GM18511 (cell line): ENCODE measurements around the gene CDH23.

Experiments used
- ATAC-seq: cut with Tn5 transposase; IDR thresholded peaks from one replicate; pipeline ENCODE4 v1.9.1; 2021; ENCODE audit warnings: mild to moderate bottlenecking, moderate library complexity; ENCODE audit not compliant: unreplicated experiment

CDH23 gene

DNA sequence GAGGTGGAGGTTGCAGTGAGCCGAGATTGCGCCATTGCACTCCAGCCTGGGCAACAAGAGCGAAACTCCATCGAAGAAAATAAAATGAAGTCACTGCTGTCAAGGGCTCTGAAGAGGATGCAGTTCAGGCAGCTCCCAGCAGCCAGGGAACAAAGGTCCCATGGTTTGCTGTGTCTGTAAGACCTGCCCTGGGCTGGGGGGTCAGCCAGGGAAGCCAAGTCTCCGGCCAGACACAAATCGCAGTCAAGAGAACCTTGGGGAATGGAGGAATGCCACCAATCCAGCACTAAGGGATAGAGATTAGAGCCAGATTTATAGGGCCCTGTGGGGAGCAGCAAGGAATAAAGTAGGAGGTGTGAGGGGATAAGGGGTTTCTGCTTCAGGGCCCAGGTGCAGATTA lies 405.5 kb downstream of the CDH23 start:
- ATAC-seq = no peak

DNA sequence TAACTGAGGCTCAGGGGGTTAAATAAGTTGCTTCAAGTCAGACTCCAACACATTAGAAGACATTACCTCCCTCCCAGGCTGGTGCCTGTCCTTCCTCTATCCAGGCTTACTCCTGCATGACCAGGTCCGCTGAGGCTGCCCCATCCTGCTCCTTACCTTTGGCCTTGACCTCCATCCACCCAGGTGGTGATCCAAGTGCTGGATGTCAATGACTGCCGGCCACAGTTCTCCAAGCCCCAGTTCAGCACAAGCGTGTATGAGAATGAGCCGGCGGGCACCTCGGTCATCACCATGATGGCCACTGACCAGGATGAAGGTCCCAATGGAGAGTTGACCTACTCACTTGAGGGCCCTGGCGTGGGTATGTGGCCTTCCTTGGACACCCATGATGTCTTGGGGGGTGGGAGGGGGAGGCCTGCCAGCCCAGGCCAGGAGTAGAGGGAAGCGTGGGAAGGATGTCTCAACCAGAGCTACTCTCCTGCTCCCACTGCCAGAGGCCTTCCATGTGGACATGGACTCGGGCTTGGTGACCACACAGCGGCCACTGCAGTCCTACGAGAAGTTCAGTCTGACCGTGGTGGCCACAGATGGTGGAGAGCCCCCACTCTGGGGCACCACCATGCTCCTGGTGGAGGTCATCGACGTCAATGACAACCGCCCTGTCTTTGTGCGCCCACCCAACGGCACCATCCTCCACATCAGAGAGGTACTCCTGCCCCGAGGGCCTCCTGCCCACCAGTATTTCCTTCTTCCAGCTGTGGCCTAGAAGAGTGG lies 406.2 kb downstream of the CDH23 start:
- ATAC-seq = no peak

DNA sequence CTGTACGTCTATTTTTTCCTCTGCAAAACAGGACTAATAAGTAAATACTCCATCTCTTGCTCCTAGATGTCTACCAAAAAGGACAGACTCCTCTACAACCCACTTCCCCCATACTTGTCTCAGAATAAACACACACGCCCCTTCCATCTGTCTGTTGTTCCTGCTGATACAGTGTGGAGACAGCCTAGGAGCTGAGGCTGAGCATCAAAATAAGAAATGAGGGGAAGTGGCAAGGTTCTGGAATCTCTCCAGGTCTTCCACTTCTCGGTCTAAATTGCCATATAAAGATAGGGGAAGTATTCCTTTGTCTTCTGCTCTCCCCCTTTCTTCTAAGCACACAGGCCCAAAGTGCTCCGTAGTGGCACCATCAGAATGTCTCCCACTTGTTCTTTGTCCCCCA lies 407.4 kb downstream of the CDH23 start:
- ATAC-seq = no peak

DNA sequence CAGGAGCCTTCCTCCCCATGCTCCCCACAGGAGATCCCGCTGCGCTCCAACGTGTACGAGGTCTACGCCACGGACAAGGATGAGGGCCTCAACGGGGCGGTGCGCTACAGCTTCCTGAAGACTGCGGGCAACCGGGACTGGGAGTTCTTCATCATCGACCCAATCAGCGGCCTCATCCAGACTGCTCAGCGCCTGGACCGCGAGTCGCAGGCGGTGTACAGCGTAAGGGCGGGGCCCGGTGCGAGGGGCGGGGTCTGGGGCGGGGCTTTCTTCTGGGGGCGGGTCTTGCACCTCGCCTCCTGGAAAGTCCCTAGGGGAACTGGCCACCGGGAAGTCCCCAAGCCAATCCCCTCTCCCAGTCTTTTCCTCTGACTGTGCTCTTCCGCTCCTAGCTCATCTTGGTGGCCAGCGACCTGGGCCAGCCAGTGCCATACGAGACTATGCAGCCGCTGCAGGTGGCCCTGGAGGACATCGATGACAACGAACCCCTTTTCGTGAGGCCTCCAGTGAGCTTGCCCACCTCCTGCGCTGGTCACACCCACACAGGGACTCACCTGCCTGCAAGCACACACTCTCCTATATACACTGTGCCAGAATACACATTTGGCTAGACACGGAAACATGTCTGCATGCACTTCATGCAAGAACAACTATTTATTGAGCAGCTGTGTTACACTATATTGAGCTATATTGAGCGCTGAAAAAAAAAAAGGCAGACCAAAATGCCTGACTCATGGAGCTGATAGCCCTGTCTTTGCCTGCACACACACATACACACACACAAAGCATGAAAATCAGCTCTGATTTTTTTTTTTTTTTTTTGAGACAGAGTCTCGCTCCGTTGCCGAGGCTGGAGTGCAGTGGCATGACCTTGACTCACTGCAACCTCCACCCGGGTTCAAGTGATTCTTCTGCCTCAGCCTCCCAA lies 409.3 kb downstream of the CDH23 start:
- no peak for ATAC-seq

DNA sequence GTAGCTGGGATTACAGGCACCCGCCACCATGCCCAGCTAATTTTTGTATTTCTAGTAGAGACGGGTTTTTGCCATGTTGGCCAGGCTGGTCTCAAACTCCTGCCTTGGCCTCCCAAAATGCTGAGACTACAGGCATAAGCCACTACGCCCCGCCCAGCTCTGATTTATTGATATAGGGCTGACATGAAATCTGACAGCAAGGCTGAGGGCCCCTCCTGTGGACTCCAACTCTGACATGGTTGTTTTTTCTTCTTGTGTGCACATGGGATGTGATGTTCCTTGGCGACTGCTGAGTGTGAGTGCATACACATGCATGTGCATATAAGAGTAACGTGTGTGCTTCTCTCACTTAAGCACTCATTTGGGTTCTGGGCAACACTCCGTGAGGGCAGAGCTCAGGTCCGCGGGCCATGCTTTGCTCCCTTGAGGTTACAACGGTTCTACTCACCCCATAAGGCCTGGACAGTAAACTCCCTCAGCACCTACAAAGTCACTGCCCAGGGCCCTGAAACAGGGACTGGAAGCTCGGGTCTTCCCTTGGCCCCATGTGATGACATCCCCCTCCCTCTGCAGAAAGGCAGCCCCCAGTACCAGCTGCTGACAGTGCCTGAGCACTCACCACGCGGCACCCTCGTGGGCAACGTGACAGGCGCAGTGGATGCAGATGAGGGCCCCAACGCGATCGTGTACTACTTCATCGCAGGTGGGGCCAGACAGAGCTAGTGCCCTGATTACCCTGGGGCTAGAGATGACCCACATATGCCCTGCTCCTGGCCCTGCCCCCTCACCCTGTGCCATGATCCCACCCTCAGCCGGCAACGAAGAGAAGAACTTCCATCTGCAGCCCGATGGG lies 410.2 kb downstream of the CDH23 start:
- ATAC-seq = no peak

DNA sequence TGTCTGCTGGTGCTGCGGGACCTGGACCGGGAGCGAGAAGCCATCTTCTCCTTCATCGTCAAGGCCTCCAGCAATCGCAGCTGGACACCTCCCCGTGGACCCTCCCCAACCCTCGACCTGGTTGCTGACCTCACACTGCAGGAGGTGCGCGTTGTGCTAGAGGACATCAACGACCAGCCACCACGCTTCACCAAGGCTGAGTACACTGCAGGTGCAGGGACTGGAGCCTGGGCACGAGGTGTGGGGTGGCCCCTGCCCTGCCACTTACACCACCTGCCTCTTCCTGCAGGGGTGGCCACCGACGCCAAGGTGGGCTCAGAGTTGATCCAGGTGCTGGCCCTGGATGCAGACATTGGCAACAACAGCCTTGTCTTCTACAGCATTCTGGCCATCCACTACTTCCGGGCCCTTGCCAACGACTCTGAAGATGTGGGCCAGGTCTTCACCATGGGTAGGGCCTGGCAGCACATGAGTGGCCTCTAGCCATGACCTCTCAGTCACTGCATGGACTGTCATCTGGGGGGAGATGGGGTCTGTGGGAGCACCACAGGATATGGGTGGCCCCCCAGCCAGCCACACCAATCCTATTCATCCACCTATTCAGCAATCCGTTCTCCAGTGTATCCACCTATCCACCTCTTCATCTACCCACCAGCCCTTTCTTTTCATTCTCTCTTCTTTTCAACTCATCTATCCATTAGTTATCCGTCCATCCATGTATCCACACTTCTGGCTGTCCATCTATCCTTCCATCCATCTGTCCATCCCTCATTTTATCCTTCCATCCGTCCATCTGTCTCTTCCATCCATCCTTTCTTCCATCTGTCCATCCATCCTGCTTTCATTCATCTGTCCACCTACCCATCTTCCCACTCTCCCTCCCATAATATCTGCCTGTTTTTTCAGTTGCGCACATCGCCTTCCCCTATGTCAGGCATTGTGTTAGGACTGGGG lies 411.1 kb downstream of the CDH23 start:
- no peak for ATAC-seq

DNA sequence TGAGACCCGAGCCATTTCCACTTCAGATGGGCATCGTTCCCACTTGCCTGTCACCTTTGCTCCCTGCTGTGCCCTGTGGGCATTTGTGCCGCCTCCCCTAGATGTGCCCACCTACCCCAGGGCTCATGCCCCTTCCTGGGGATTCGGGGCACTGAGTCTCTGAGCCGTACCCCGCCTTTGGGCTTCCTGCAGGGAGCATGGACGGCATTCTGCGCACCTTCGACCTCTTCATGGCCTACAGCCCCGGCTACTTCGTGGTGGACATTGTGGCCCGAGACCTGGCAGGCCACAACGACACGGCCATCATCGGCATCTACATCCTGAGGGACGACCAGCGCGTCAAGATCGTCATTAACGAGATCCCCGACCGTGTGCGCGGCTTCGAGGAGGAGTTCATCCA lies 412.9 kb downstream of the CDH23 start:
- no peak for ATAC-seq

DNA sequence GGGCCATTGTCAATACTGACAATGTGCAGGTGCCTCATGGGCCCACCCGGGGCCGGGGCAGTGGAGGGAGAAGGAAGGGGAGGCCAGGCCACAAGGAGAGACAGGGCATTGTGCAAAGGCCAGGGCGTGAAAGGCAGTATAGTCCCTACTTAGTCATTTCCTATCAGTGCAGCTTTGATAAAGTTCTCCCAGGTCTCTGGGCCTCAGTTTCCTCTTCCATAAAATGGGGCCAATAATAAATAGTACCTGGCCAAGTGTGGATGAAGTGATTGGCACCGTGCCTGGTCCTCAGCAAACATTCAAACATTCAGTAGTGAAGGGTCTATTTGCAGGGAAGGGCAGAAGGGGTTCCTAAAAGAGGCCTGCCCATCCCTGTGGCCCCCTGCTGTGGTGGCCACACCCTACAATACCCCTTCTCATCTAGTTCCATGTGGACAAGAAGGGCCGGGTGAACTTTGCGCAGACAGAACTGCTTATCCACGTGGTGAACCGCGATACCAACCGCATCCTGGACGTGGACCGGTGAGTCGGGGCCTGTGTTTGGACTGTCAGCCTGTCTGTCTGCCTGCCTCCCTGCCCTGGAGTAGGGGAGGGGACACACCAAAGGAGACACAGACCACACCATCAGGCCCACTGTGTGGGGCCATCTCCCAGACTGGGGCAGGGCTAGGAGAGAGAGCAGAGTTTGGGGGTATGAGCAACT lies 413.5 kb downstream of the CDH23 start:
- no peak for ATAC-seq

DNA sequence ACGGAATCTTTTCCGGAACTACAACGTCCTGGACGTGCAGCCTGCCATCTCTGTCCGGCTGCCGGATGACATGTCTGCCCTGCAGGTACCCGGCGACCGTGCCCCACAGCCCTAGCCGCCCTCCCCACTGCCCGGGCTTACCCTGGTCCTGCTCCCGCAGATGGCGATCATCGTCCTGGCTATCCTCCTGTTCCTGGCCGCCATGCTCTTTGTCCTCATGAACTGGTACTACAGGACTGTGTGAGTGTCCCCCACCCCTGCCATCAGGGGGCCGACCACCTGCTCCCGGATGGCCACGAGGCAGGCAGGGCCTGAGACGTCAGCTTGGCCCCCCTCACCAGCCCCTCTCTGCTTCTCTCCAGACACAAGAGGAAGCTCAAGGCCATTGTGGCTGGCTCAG lies 414.6 kb downstream of the CDH23 start:
- ATAC-seq = no peak

DNA sequence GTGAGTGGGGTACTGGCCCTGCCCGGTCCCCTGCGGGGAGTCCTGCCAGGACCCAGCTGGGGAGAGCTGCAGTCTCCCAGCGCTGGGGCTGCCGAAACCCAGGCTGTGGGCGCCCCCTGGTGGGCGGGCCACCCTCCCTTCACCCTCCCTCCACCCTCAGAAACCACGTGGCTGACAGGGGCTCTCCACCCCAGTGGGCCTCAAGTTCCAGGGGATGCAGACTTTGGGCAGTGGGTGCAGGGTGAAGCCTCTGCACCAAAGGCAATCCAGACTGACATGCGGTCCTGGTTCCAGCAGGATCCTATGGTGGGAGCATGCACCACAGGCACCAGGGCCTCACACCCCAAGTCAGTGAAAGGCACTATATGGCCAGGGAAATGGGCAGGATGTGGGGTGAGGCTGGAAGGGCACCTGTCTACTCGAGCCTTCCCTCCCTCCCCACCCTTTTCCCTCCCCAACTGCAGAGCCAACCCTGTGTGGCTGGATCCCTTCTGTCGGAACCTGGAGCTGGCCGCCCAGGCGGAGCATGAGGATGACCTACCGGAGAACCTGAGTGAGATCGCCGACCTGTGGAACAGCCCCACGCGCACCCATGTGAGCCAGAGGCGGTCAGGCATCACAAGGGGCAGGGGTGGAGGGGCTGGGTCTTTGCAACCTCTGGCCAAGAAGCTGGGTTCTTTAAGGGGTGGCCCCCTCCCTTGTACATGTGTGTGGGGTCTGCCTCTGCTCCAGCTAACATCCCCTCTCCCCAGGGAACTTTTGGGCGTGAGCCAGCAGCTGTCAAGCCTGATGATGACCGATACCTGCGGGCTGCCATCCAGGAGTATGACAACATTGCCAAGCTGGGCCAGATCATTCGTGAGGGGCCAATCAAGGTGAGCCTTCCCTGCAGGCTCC lies 415.5 kb downstream of the CDH23 start:
- ATAC-seq = no peak

DNA sequence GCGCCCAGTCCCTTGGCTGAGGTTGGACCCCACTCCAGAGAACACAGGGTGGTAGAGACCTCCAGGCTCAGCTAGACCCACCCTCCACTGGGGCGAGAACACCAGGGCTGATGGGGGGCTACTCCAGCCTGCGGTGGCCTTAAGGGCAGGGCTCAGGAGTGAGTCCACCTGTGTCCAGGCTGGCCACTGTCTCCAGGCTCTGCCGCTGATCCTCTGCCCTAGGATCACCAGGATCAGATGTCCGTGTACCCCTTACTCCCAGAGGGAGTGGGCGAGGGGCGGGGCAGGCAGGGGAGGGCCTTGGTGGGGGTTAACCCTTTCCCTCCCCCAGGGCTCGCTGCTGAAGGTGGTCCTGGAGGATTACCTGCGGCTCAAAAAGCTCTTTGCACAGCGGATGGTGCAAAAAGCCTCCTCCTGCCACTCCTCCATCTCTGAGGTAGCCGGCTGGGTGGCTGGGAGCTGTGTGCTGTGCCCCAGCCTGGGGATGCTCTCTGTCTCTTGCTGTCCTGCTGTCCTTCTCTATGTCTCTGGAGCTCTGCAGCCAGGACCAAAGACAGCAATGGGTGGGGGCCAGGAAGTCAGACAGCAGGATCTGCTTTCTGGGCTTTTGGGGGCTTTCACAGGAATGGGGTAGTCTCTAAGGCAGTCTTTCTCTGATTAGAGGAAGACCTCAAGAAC lies 416.3 kb downstream of the CDH23 start:
- no peak for ATAC-seq

DNA sequence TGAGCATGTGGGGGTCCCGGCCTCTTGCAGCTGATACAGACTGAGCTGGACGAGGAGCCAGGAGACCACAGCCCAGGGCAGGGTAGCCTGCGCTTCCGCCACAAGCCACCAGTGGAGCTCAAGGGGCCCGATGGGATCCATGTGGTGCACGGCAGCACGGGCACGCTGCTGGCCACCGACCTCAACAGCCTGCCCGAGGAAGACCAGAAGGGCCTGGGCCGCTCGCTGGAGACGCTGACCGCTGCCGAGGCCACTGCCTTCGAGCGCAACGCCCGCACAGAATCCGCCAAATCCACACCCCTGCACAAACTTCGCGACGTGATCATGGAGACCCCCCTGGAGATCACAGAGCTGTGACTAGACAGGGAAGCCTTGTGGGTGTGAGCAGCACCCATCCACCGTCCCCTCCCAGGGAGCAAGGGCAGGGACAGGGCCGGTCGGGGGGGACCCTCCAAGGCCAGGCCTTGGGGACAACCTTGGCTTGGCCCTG lies 418.2 kb downstream of the CDH23 start:
- ATAC-seq = no peak

DNA sequence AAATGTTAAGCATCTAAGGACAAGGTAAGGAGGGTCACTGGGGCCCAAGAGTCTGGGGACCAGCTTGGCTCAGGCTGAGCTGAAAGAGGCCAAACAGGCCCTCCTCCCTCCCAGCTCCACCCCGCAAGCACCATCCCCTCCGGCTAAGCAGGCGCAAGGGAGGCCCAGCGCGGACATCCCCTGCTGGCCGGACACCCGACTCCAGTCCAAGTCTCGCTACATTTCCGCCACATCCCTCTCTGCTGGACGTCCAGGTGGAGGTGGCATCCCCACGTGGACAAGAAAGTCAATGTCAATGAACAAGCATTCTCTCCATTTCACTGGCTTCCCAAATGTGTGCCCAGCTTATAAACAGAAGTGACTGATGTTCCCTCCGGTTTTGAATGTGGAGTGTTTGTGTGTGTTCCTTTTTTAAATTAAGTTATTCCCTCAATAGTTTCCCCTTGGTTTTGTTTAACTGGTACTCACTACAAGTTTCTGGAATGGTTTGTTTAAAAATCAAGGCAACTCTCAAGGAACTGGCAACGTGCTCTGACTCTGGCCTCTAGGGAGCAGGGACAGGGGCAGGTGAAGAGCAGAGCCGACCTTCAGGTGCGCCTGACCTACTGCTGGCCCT lies 418.9 kb downstream of the CDH23 start:
- no peak for ATAC-seq

DNA sequence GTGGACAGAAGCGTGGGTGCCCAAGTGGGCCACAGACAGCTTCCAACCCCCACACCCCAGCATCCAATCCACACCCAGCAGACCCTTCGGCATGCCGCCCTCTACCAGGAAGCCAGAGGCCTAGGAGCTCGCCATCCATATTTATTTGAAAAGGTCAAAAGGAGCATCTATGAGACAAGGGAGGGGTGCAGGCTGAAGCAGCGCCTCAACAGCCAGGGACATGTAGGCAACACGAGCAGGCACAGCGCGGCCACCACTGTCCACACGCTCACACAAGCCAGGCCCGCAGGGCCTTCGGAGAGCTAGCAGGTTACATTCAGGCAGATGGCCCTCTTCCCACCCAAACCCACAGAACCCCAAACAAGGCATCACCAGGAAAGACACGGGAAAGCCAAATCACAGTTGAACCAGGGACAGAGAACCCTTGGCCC lies 419.7 kb downstream of the CDH23 start:
- no peak for ATAC-seq

DNA sequence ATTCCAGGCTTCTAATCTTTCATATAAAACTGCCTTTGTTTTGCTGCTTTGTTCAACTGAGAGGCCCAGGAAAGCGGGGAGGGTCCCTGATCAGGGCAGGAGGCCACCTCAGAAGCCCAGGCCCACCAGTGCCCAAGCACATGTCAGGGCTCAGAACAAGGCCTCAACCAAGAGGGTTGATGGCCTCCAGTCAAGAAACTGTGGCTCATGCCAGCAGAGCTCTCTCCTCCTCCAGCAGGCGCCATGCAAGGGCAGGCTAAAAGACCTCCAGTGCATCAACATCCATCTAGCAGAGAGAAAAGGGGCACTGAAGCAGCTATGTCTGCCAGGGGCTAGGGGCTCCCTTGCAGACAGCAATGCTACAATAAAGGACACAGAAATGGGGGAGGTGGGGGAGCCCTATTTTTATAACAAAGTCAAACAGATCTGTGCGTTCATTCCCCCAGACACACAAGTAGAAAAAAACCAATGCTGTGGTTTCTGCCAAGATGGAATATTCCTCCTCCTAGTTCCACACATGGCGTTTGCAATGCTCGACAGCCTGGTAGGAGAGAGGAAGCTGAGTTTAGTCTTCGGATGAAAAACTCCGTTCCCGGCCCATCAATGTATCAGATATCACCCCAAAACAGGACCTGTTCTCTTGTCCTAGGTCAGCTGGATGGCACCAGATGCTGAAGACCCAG lies 420.4 kb downstream of the CDH23 start:
- ATAC-seq = no peak

DNA sequence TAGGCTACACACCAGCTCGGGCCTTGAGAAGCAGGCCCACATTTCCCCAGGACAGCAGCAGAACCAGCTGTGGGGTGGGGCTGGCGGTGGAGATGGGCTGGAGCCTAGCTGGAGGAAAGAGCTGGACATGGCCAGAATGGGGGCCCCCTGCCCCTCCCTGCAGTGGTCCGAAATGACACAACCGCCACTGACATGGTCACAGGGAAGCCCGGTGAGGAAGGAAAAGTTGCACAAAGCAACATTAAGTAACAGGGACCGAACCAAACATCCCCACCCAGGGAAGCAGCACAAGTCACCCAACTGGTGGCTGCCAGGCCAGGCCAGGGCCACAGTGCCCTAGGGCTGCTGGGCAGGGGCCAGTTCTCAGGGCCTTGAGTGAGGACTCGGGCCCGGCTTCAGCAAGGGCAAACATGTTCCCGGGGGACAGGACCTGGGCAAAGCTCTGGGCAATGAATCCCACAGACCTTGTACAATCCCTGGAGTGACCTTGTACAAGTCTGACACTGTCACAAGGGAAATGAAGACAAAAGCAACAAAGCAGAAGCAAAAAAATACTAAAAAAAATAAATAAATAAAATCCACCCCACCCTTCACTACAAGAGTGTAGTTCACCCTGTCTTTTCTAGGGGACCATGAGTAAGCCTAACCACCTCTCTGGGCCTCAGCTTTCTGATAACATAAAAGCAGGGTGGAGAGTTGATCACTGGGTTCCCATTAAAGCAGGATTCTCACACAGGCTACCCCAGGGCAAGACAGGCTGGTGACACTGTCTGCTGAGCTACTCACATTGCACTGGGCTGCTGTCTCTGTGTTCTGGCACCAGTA lies 421.3 kb downstream of the CDH23 start:
- ATAC-seq = no peak
